IPS-NIHi7 (cell line): ENCODE results near the gene ZNF224.
"Not testable (repeated sequence)": the region's sequence is repeated elsewhere in the genome, so short reads cannot be mapped to it uniquely, and the experiment has no call there.

ENCODE experiments used
- DNase-seq: peaks from one replicate; pipeline ENCODE4 v3.0.0; 2012; ENCODE audit warnings: mixed read lengths; ENCODE audit errors: extremely low spot score

The ZNF224 gene

GRCh38 chr19:44093931-44094765 is at the start of gene ZNF224:
Gene ZNF224, plus strand, starts transcription at chr19:44094361. Its CDS starts 3,513 bp downstream, at chr19:44097874.
- DNase-seq, result peak; percentile 92

GRCh38 chr19:44050740-44051649 is 43.2 kb upstream of the ZNF224 start:
- no peak for DNase-seq

- DNase-seq, result peak; percentile 99
Observed at GRCh38 chr19:44051650-44052402, 42.3 kb upstream of the ZNF224 start, which contains the start of gene ZNF223. Gene ZNF223, plus strand, starts transcription at chr19:44052036. Its CDS starts 3,141 bp downstream, at chr19:44055177.

GRCh38 chr19:44055870-44056269 is 38.3 kb upstream of the ZNF224 start:
- DNase-seq, result peak; percentile 18

- no peak for DNase-seq
Observed at GRCh38 chr19:44059229-44059628, 34.9 kb upstream of the ZNF224 start.

GRCh38 chr19:44061038-44061437 is 33.1 kb upstream of the ZNF224 start:
- DNase-seq, result no peak

- DNase-seq, result no peak
Observed at GRCh38 chr19:44066305-44066704, 27.9 kb upstream of the ZNF224 start.

- DNase-seq, result no peak
Observed at GRCh38 chr19:44069415-44069814, 24.7 kb upstream of the ZNF224 start.

GRCh38 chr19:44071824-44072542 is 22.2 kb upstream of the ZNF224 start, which contains the start of gene ZNF284:
Gene ZNF284, plus strand, starts transcription at chr19:44072159. Its CDS starts 4,231 bp downstream, at chr19:44076390.
- peak; percentile 95 for DNase-seq

- peak; percentile 12 for DNase-seq
Observed at GRCh38 chr19:44072543-44073401, 21.4 kb upstream of the ZNF224 start.

GRCh38 chr19:44076325-44076724 is 17.8 kb upstream of the ZNF224 start:
- DNase-seq, result no peak

GRCh38 chr19:44092108-44092507 is 2.1 kb upstream of the ZNF224 start:
- no peak for DNase-seq

- DNase-seq, result no peak
Observed at GRCh38 chr19:44107751-44108150, 13.6 kb downstream of the ZNF224 start.

- DNase-seq, result no peak
Observed at GRCh38 chr19:44109458-44109857, 15.3 kb downstream of the ZNF224 start.

- peak; percentile 31 for DNase-seq
Observed at GRCh38 chr19:44111910-44112463, 17.8 kb downstream of the ZNF224 start.

GRCh38 chr19:44112802-44113137 is 18.6 kb downstream of the ZNF224 start:
- DNase-seq, result no peak

GRCh38 chr19:44113138-44113783 is 19.1 kb downstream of the ZNF224 start, which contains the start of gene ZNF225:
Gene ZNF225, plus strand, starts transcription at chr19:44113399. Its CDS starts 2,429 bp downstream, at chr19:44115828.
- peak; percentile 94 for DNase-seq

- peak; percentile 15 for DNase-seq
Observed at GRCh38 chr19:44113784-44114390, 19.7 kb downstream of the ZNF224 start.

- DNase-seq, result not testable (repeated sequence)
Observed at GRCh38 chr19:44121162-44121561, 27.0 kb downstream of the ZNF224 start.
